Effector memory CD4-positive, alpha-beta T cell (primary cell): ENCODE data around the gene LUZP4.
"Not testable (repeated sequence)": the region's sequence is repeated elsewhere in the genome, so short reads cannot be mapped to it uniquely, and the experiment has no call there.

Source experiments
- DNase-seq, 3 donors: peaks; one replicate each; pipeline ENCODE4 v3.0.0-alpha.2; 2020
- H3K27ac ChIP-seq: 2 replicates; pipeline ENCODE4 v1.7.0; 2013; ENCODE audit warnings: mild to moderate bottlenecking, low read length, moderate library complexity; ENCODE audit not compliant: insufficient read depth, poor library complexity, severe bottlenecking
- H3K27me3 ChIP-seq: replicated peaks from 2 replicates; pipeline ENCODE4 v1.7.0; 2013; ENCODE audit warnings: mild to moderate bottlenecking, low read length; ENCODE audit not compliant: insufficient read depth, control insufficient read depth, poor library complexity, severe bottlenecking
- H3K36me3 ChIP-seq: 2 replicates; pipeline ENCODE4 v1.7.0; 2013; ENCODE audit warnings: mild to moderate bottlenecking, low read length, moderate library complexity; ENCODE audit not compliant: control insufficient read depth, insufficient read depth
- H3K4me1 ChIP-seq: 2 replicates; pipeline ENCODE4 v1.7.0; 2013; ENCODE audit warnings: low read length, mild to moderate bottlenecking; ENCODE audit not compliant: control insufficient read depth, insufficient read depth, poor library complexity, severe bottlenecking
- H3K4me3 ChIP-seq: 2 replicates; pipeline ENCODE4 v1.7.0; 2013; ENCODE audit warnings: low read length, low read depth, mild to moderate bottlenecking; ENCODE audit not compliant: insufficient read depth, poor library complexity, severe bottlenecking
- H3K9me3 ChIP-seq: 2 replicates; pipeline ENCODE4 v1.7.0; 2013; ENCODE audit warnings: mild to moderate bottlenecking, low read length, moderate library complexity; ENCODE audit not compliant: control insufficient read depth

Gene LUZP4

DNA sequence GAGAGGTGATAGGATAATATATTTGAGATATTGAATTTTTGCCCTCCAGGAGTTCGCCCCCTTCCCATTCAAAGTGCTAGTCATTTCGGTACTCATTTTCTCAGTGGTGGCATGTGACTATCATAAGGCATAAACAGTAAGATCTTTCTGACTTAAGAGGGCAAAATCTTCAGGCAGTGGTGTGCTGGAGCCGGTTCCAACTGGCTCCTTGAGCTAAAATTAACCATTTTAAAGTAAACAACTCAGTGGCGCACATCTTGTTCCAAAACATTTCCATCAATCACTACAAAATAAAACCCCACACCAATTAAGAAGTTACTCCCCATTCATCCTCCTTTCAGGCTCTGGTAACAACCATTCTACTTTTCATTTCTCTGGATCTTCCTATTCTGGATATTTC, 43.3 kb downstream of the LUZP4 start:
- Histone ChIP-seq H3K4me1 (no peaks in the 10 kb centered on the region), H3K27me3 (no peaks in the 10 kb centered on the region), H3K36me3 (no peaks in the 10 kb centered on the region), H3K4me3 (no peak overlapping the region), H3K9me3 (no peaks in the 10 kb centered on the region), H3K27ac (no peak overlapping the region)
- DNase-seq = no peak

- no peak for DNase-seq
- H3K9me3 ChIP-seq = no peaks in the 10 kb centered on the region
- no peaks in the 10 kb centered on the region for H3K4me1 ChIP-seq
- no peak overlapping the region for H3K27ac ChIP-seq
- H3K27me3 ChIP-seq = no peaks in the 10 kb centered on the region
- no peak overlapping the region for H3K4me3 ChIP-seq
- no peaks in the 10 kb centered on the region for H3K36me3 ChIP-seq
These were observed 43.9 kb downstream of the LUZP4 start for GRCh38 chrX:115333446-115333845.

- Histone ChIP-seq H3K4me1 (no peaks in the 10 kb centered on the region), H3K27ac (no peak overlapping the region), H3K4me3 (no peak overlapping the region), H3K36me3 (no peaks in the 10 kb centered on the region), H3K9me3 (no peaks in the 10 kb centered on the region), H3K27me3 (no peaks in the 10 kb centered on the region)
- no peak for DNase-seq
These were observed 48.1 kb downstream of the LUZP4 start for GRCh38 chrX:115337491-115338144.

GRCh38 chrX:115339441-115340025, 50.0 kb downstream of the LUZP4 start:
- Histone ChIP-seq H3K27me3 (no peaks in the 10 kb centered on the region), H3K4me3 (no peak overlapping the region), H3K9me3 (no peaks in the 10 kb centered on the region), H3K27ac (no peak overlapping the region), H3K4me1 (no peaks in the 10 kb centered on the region), H3K36me3 (no peaks in the 10 kb centered on the region)
- DNase-seq = no peak

- Histone ChIP-seq H3K9me3 (no peaks in the 10 kb centered on the region), H3K4me3 (no peak overlapping the region)
- DNase-seq = no peak
These were observed 51.9 kb downstream of the LUZP4 start for GRCh38 chrX:115341421-115341820.

GRCh38 chrX:115344885-115345614, 55.5 kb downstream of the LUZP4 start:
- H3K36me3 ChIP-seq = no peaks in the 10 kb centered on the region
- H3K4me3 ChIP-seq = no peak overlapping the region
- no peaks in the 10 kb centered on the region for H3K27me3 ChIP-seq
- H3K4me1 ChIP-seq = no peaks in the 10 kb centered on the region
- DNase-seq = no peak
- H3K9me3 ChIP-seq = no peaks in the 10 kb centered on the region
- H3K27ac ChIP-seq = no peak overlapping the region

More at GRCh38 chrX:115341421-115341820, 51.9 kb downstream of the LUZP4 start:
- Histone ChIP-seq H3K27ac (no peak overlapping the region), H3K36me3 (no peaks in the 10 kb centered on the region), H3K27me3 (no peaks in the 10 kb centered on the region), H3K4me1 (no peaks in the 10 kb centered on the region)

GRCh38 chrX:115345615-115346014, 56.1 kb downstream of the LUZP4 start:
- Histone ChIP-seq H3K4me3 (no peak overlapping the region), H3K9me3 (no peaks in the 10 kb centered on the region), H3K27ac (no peak overlapping the region), H3K4me1 (no peaks in the 10 kb centered on the region), H3K27me3 (no peaks in the 10 kb centered on the region), H3K36me3 (no peaks in the 10 kb centered on the region)
- no peak for DNase-seq

DNA sequence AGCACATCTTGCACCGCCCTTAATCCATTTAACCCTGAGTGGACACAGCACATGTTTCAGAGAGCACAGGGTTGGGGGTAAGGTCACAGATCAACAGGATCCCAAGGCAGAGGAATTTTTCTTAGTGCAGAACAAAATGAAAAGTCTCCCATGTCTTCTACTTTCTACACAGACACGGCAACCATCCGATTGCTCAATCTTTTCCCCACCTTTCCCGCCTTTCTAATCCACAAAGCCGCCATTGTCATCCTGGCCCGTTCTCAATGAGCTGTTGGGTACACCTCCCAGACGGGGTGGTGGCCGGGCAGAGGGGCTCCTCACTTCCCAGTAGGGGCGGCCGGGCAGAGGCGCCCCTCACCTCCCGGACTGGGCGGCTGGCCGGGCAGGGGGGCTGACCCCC, 57.2 kb downstream of the LUZP4 start:
- DNase-seq, H3K36me3 ChIP-seq, H3K4me3 ChIP-seq, H3K9me3 ChIP-seq, H3K27ac ChIP-seq, H3K27me3 ChIP-seq, H3K4me1 ChIP-seq: not testable (repeated sequence)

- Histone ChIP-seq H3K4me3 (no peak overlapping the region), H3K27me3 (no peaks in the 10 kb centered on the region), H3K4me1 (no peaks in the 10 kb centered on the region), H3K36me3 (no peaks in the 10 kb centered on the region), H3K9me3 (no peaks in the 10 kb centered on the region), H3K27ac (no peak overlapping the region)
- no peak for DNase-seq
These were observed 59.1 kb downstream of the LUZP4 start for GRCh38 chrX:115348446-115349225.
